ENCODE measurements around the gene ASAP3. TPM values are rescaled to one million over a fixed set of nuclear protein-coding genes. Genes with fewer than 3 reads are reported as not detected.

Gene ASAP3
- total RNA-seq, 1 donor from 2014 or later = 30.8 TPM

GRCh38 chr1:23451441-23451840, 32.5 kb downstream of the ASAP3 start:
- Mint-ChIP-seq H3K9me3 (ENCODE audit: low read depth) (no peaks in the 10 kb centered on the region), H3K4me1 (ENCODE audit: low read depth) (peaks cover 22% of the 10 kb centered on the region), H3K36me3 (ENCODE audit: low read depth) (peaks cover 11% of the 10 kb centered on the region), H3K4me3 (ENCODE audit: unreplicated experiment) (no peak overlapping the region), H3K27ac (ENCODE audit: unreplicated experiment) (peak overlapping the region; percentile 45), H3K27me3 (ENCODE audit: low read depth) (no peaks in the 10 kb centered on the region)
- TF ChIP-seq CTCF (IDR thresholded peaks at IDR 0.05) = no peak
- no peak for DNase-seq (ENCODE audit: low spot score)

DNA sequence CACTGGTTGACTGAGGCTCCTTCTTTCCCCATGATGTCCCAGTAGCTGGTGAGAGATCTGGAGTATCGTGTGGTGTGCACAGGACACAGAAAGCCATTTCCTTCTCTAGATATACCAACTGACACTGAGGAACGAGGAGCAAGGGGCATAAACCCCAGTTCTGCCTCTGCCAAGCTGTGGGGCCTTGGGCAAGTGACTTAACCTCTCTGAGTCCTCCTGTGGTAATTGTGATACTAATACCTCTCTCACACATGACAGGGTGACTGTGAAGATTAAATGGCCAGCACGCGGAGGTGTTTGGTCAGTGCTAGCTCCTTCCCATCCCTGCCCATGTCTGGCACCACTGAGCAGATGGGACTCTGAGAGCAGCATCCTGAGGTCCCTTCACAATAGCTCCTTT, 33.1 kb downstream of the ASAP3 start:
- Mint-ChIP-seq H3K27me3 (ENCODE audit: low read depth) (no peaks in the 10 kb centered on the region), H3K27ac (ENCODE audit: unreplicated experiment) (no peak overlapping the region)

DNA sequence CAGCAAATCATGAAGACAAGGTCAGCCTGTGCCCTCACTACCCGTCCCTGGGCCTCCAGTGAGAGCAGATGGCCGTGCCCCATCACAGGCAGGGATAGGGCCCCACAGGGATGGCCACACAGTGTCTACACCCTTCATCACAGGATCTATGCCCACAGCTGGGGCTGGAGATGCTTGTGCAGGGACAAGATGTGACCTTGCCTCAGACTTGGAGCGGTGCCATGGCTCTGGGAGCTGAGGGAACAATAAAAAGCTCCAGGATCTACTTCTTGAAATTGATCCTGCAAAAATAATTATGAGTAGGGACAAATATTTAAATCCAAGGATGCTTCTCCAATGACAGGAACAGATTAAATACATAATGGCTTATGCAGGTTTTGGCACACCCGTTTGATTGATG, 34.0 kb downstream of the ASAP3 start:
- TF ChIP-seq CTCF (IDR thresholded peaks at IDR 0.05) = no peak
- peaks cover 5% of the 10 kb centered on the region for H3K36me3 Mint-ChIP-seq (ENCODE audit: low read depth)
- no peak for DNase-seq (ENCODE audit: low spot score)
- H3K27ac Mint-ChIP-seq (ENCODE audit: unreplicated experiment) = no peak overlapping the region
- no peaks in the 10 kb centered on the region for H3K9me3 Mint-ChIP-seq (ENCODE audit: low read depth)
- H3K4me3 Mint-ChIP-seq (ENCODE audit: unreplicated experiment) = no peak overlapping the region
- H3K4me1 Mint-ChIP-seq (ENCODE audit: low read depth) = peaks cover 22% of the 10 kb centered on the region
- no peaks in the 10 kb centered on the region for H3K27me3 Mint-ChIP-seq (ENCODE audit: low read depth)

More for the DNA sequence above, 33.1 kb downstream of the ASAP3 start:
- Mint-ChIP-seq H3K4me1 (ENCODE audit: low read depth) (peaks cover 22% of the 10 kb centered on the region), H3K4me3 (ENCODE audit: unreplicated experiment) (no peak overlapping the region), H3K36me3 (ENCODE audit: low read depth) (peaks cover 10% of the 10 kb centered on the region), H3K9me3 (ENCODE audit: low read depth) (no peaks in the 10 kb centered on the region)
- no peak for DNase-seq (ENCODE audit: low spot score)
- TF ChIP-seq CTCF (IDR thresholded peaks at IDR 0.05) = no peak

DNA sequence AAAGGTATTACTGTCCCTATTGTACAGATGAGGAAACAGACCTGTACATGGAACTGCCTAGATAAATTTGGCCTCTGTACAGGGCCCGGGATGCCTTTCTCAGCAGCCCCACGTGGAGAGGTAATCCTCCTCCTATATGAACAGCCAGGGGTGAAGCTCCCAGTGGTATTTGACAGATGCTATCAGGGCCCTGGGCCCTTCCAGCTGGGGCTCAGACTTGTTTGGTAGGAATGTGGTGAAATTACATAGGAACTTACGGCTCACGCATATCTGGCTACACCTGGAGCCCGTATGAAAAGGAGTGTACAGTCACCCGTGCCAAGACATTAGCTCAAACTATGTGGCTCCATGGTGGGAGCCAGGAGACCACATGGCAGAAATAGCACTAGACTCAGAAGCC, 34.7 kb downstream of the ASAP3 start:
- H3K4me1 Mint-ChIP-seq (ENCODE audit: low read depth) = peaks cover 22% of the 10 kb centered on the region
- no peak for TF ChIP-seq CTCF (IDR thresholded peaks at IDR 0.05)
- peaks cover 5% of the 10 kb centered on the region for H3K36me3 Mint-ChIP-seq (ENCODE audit: low read depth)

GRCh38 chr1:23448846-23449245, 35.1 kb downstream of the ASAP3 start:
- no peak for DNase-seq (ENCODE audit: low spot score)
- H3K27ac Mint-ChIP-seq (ENCODE audit: unreplicated experiment) = no peak overlapping the region
- TF ChIP-seq CTCF (IDR thresholded peaks at IDR 0.05) = no peak

More for the DNA sequence above, 34.7 kb downstream of the ASAP3 start:
- no peak for DNase-seq (ENCODE audit: low spot score)
- H3K27ac Mint-ChIP-seq (ENCODE audit: unreplicated experiment) = no peak overlapping the region
- H3K9me3 Mint-ChIP-seq (ENCODE audit: low read depth) = no peaks in the 10 kb centered on the region
- H3K4me3 Mint-ChIP-seq (ENCODE audit: unreplicated experiment) = no peak overlapping the region
- no peaks in the 10 kb centered on the region for H3K27me3 Mint-ChIP-seq (ENCODE audit: low read depth)

More at GRCh38 chr1:23448846-23449245, 35.1 kb downstream of the ASAP3 start:
- Mint-ChIP-seq H3K27me3 (ENCODE audit: low read depth) (no peaks in the 10 kb centered on the region), H3K4me3 (ENCODE audit: unreplicated experiment) (no peak overlapping the region), H3K36me3 (ENCODE audit: low read depth) (peaks cover 7% of the 10 kb centered on the region), H3K9me3 (ENCODE audit: low read depth) (no peaks in the 10 kb centered on the region), H3K4me1 (ENCODE audit: low read depth) (peaks cover 22% of the 10 kb centered on the region)

Data from chondrocyte (in vitro differentiated cells).